ENCODE data around the gene APBB1. TPM values are rescaled to one million over a fixed set of nuclear protein-coding genes. Genes with fewer than 3 reads are reported as not detected.

Gene APBB1
- total RNA-seq, 1 donor from 2014 or later = 29.2 TPM

- Histone ChIP-seq H3K4me1 (peaks cover 9 to 14% of the 10 kb centered on the region in 2 donors), H3K27me3 (no peaks in the 10 kb centered on the region), H3K9me3 (no peaks in the 10 kb centered on the region), H3K27ac (peak overlapping the region; percentile 90 to 95), H3K4me3 (peak overlapping the region; percentile 89 to 96), H3K36me3 (peaks cover 20 to 25% of the 10 kb centered on the region in 2 donors)
- no peak for TF ChIP-seq CTCF (IDR thresholded peaks at IDR 0.05)
- DNase-seq (ENCODE audit: low spot score in 2 of 2) = no peak
- intact Hi-C loops (cut with DNase I) = loop anchor here (1.0 to 5.0 kb wide), 8 partner anchors 28 to 291 kb away; partner anchors contain the start of genes APBB1, ARFIP2, FHIP1B and ILK
These were observed 28.0 kb downstream of the APBB1 start for GRCh38 chr11:6390718-6391469.

- Histone ChIP-seq H3K36me3 (peaks cover 13 to 17% of the 10 kb centered on the region in 2 donors), H3K9me3 (no peaks in the 10 kb centered on the region), H3K27ac (peak within 1 kb of the TSS; percentile 90 to 95), H3K4me1 (peaks cover 9 to 14% of the 10 kb centered on the region in 2 donors), H3K4me3 (peak within 1 kb of the TSS; percentile 89 to 96), H3K27me3 (no peaks in the 10 kb centered on the region)
- peak; percentile 92 to 96 for DNase-seq (ENCODE audit: low spot score in 2 of 2)
- intact Hi-C loops (cut with DNase I) = loop anchor here (1.0 to 5.0 kb wide), 9 partner anchors 27 to 292 kb away; partner anchors contain the start of genes APBB1, ARFIP2, FHIP1B and ILK
- no peak for TF ChIP-seq CTCF (IDR thresholded peaks at IDR 0.05)
These were observed 28.8 kb downstream of the APBB1 start, which contains the start of gene SMPD1 for GRCh38 chr11:6389905-6390717. Gene SMPD1 (plus strand): TSS chr11:6390474. CDS start chr11:6390599, 125 bp downstream.

GRCh38 chr11:6388748-6389147 is 30.1 kb downstream of the APBB1 start:
- no peak for TF ChIP-seq CTCF (IDR thresholded peaks at IDR 0.05)
- Histone ChIP-seq H3K27me3 (no peaks in the 10 kb centered on the region), H3K27ac (peak overlapping the region; percentile 90 to 95), H3K36me3 (peaks cover 4 to 10% of the 10 kb centered on the region in 2 donors), H3K4me1 (peaks cover 9 to 14% of the 10 kb centered on the region in 2 donors), H3K4me3 (no peak overlapping the region), H3K9me3 (no peaks in the 10 kb centered on the region)
- intact Hi-C loops (cut with DNase I) = loop anchor here (2.0 kb wide), 1 partner anchor 26 kb away; no protein-coding TSS in a partner anchor
- DNase-seq (ENCODE audit: low spot score in 2 of 2) = no peak

- no peaks in the 10 kb centered on the region for H3K27me3 ChIP-seq
- TF ChIP-seq CTCF (IDR thresholded peaks at IDR 0.05) = no peak
- H3K4me1 ChIP-seq = peaks cover 9 to 14% of the 10 kb centered on the region in 2 donors
- peaks cover 0 to 3% of the 10 kb centered on the region in 2 donors for H3K36me3 ChIP-seq
- DNase-seq (ENCODE audit: low spot score in 2 of 2) = no peak
- H3K27ac ChIP-seq = peak overlapping the region; percentile 46 to 69
- H3K4me3 ChIP-seq = no peak overlapping the region
- intact Hi-C loops (cut with DNase I) = loop anchor here (2.0 kb wide), 1 partner anchor 25 kb away; no protein-coding TSS in a partner anchor
- no peaks in the 10 kb centered on the region for H3K9me3 ChIP-seq
These were observed 30.9 kb downstream of the APBB1 start for GRCh38 chr11:6387811-6388599.
